ENCODE results near the gene ATP1A2. TPM values are rescaled to one million over a fixed set of nuclear protein-coding genes. Genes with fewer than 3 reads are reported as not detected.

ATP1A2 gene
- polyA plus RNA-seq, 1 experiment: 6.2 TPM

DNA sequence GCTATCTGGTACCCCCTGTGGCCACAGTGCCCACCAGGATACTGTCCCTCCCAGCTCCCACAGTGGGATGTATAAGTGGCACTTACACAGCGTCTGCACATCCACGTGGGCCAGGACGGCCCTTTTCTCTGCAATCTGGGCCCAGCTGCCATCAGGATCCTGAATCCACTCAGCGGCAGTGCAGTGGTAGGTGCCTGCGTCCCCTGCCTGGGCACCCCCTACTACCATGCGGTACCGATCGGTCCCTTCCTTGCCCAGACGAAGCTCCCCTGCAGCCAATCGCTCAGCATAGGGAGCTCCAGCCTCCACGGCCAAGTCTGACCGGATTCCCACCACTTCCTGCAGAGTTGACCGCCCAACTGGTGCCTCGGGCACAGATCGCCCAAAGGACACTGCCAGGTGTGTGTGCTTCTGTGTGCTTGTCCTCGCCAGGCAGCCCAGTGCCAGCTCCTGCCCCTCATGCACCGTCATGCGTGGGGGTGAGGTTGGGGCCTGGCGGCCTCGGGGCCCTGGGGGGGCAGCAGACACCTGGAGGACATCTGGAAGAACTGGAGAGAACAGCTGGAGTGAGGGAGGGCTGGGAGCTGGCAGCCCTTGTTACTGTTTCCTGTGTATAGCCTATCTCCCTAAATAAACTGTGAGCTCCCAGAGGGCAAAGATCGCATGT lies 21.8 kb upstream of the ATP1A2 start:
- ChIA-PET CTCF (interaction anchor here (1.3 kb wide), 1 partner anchor 8 kb away, joined by 12 read pairs; no protein-coding TSS in a partner anchor), POLR2A (no interaction called here)
- Histone ChIP-seq H3K27me3 (ENCODE audit: control insufficient read depth, insufficient read depth, low read length) (no peaks in the 10 kb centered on the region), H3K27ac (ENCODE audit: low read depth, low read length) (no peak overlapping the region), H3K4me3 (ENCODE audit: low read depth, low read length) (no peak overlapping the region), H3K9me3 (ENCODE audit: control insufficient read depth, insufficient read depth, low read length) (no peaks in the 10 kb centered on the region)
- DNase-seq (ENCODE audit: low read depth, low spot score): no peak
- TF ChIP-seq, protein P1, sequence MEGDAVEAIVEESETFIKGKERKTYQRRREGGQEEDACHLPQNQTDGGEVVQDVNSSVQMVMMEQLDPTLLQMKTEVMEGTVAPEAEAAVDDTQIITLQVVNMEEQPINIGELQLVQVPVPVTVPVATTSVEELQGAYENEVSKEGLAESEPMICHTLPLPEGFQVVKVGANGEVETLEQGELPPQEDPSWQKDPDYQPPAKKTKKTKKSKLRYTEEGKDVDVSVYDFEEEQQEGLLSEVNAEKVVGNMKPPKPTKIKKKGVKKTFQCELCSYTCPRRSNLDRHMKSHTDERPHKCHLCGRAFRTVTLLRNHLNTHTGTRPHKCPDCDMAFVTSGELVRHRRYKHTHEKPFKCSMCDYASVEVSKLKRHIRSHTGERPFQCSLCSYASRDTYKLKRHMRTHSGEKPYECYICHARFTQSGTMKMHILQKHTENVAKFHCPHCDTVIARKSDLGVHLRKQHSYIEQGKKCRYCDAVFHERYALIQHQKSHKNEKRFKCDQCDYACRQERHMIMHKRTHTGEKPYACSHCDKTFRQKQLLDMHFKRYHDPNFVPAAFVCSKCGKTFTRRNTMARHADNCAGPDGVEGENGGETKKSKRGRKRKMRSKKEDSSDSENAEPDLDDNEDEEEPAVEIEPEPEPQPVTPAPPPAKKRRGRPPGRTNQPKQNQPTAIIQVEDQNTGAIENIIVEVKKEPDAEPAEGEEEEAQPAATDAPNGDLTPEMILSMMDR (IDR thresholded peaks at IDR 0.05; ENCODE audit: low read depth, low read length): no peak

DNA sequence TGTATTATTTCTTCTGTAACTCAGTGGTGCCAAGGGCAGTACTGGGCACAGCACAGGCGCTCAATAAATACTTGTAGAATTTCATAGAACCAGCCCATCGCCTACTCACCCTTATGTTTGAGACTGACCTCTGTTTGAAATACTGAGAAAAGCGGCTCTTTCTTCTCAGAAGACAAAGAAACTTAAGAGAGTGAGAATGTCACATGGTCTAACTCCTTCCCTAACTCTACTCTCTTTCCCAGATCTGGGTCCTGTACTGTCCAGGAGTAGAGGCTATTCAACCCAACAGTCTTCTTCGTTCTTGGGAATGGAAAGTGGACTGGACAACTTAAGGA lies 21.3 kb upstream of the ATP1A2 start:
- DNase-seq (ENCODE audit: low read depth, low spot score): no peak
- H3K4me3 ChIP-seq (ENCODE audit: low read depth, low read length): no peak overlapping the region
- ChIA-PET CTCF (interaction anchor here (1.3 kb wide), 1 partner anchor 9 kb away, joined by 12 read pairs; no protein-coding TSS in a partner anchor), POLR2A (no interaction called here)
- H3K9me3 ChIP-seq (ENCODE audit: control insufficient read depth, insufficient read depth, low read length): no peaks in the 10 kb centered on the region
- TF ChIP-seq, protein P1 (IDR thresholded peaks at IDR 0.05; ENCODE audit: low read depth, low read length): no peak
- H3K27ac ChIP-seq (ENCODE audit: low read depth, low read length): no peak overlapping the region
- H3K27me3 ChIP-seq (ENCODE audit: control insufficient read depth, insufficient read depth, low read length): no peaks in the 10 kb centered on the region

DNA sequence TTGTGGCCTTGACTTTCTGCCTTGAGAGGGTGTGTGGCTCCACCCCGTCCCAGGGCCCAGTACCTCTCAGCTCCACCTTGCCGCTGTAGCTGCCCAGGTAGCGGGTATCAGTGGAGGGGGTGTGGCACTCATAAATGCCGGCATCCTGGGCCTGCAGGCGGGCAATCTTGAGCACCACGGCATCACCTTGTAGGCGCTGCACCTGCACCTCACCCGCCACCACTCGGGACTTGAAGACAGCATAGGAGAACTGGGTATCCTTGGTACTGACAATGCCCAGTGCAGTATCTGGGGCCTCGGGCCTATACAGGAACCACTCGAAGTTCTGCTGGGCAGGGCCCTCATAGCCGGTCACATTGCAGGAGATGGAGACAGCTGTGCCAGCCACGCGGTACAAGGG lies 20.8 kb upstream of the ATP1A2 start:
- TF ChIP-seq, protein P1 (IDR thresholded peaks at IDR 0.05; ENCODE audit: low read depth, low read length): no peak
- no peak overlapping the region for H3K27ac ChIP-seq (ENCODE audit: low read depth, low read length)
- ChIA-PET POLR2A (no interaction called here), CTCF (interaction anchor here (1.1 to 5.0 kb wide), 4 partner anchors 8 to 157 kb away, joined by 3 to 49 read pairs (median 14); no protein-coding TSS in a partner anchor)
- no peaks in the 10 kb centered on the region for H3K9me3 ChIP-seq (ENCODE audit: control insufficient read depth, insufficient read depth, low read length)
- no peaks in the 10 kb centered on the region for H3K27me3 ChIP-seq (ENCODE audit: control insufficient read depth, insufficient read depth, low read length)
- no peak for DNase-seq (ENCODE audit: low read depth, low spot score)
- H3K4me3 ChIP-seq (ENCODE audit: low read depth, low read length): no peak overlapping the region

DNA sequence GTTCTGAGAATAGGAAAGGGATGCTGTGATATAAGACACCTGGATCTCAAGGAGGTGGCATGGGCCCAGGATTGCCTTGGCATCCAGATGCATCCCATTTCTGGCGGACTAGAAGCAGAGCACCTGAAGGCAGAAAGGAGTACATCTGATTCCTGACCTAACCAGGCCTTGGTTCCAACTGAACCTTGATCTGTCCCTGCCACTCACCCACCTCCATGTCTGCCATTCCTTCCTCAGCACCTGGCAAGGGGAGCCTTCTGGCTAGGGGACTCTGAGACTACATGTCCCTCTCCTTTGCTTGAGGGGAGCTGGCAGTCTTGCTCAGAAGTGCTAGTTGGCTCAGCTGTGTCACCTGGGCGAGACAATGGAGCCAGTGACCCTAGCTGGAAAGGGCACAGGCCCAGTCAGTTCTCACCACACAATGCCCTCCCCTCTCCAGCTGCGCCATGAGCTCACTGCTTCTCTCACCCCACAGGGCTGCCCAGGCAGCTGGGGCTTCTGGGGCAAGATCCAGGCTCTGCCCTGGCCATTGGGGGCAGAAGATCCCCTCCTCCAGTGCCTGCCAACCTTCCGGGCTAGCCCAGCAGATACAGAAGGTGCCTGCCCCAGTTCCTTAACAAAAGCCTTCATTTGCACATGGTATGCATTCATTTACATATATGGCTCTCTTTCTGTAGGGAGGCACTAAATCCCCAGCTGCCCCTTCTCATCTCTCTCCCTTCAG lies 20.0 kb upstream of the ATP1A2 start:
- POLR2A ChIA-PET: no interaction called here
- Histone ChIP-seq H3K9me3 (ENCODE audit: control insufficient read depth, insufficient read depth, low read length) (no peaks in the 10 kb centered on the region), H3K27ac (ENCODE audit: low read depth, low read length) (no peak overlapping the region), H3K4me3 (ENCODE audit: low read depth, low read length) (no peak overlapping the region), H3K27me3 (ENCODE audit: control insufficient read depth, insufficient read depth, low read length) (no peaks in the 10 kb centered on the region)
- TF ChIP-seq, protein P1 (IDR thresholded peaks at IDR 0.05; ENCODE audit: low read depth, low read length): no peak
- DNase-seq (ENCODE audit: low read depth, low spot score): no peak
- CTCF ChIA-PET: interaction anchor here (1.0 to 5.0 kb wide), 7 partner anchors 9 to 281 kb away, joined by 3 to 49 read pairs (median 8); no protein-coding TSS in a partner anchor
